GM12878 (cell line): ENCODE measurements around the gene NAT8L. TPM values are rescaled to one million over a fixed set of nuclear protein-coding genes. Genes with fewer than 3 reads are reported as not detected.

Experiments used
- ATAC-seq: fragments of 200-7000 bp; cut with Tn5 transposase; 3 replicates; pipeline ENCODE4 v1.9.1; 2020; ENCODE audit warnings: mild to moderate bottlenecking, moderate library complexity
- BruUV-seq: library from RNA; stranded (reverse); fragments of 400-500 nt; replicated peaks from 2 replicates; lab custom pipeline; 2021; lab: Mats Ljungman, UMichigan
- CTCF ChIA-PET: fragments of 300-600 bp; sonication (Branson Sonifier 250); formaldehyde crosslinking; extraction: SDS; loops from one replicate; lab custom pipeline; 2021; ENCODE audit warnings: inconsistent platforms; lab: Yijun Ruan, JAX
- POLR2A ChIA-PET: fragments of 350-600 bp; formaldehyde crosslinking; extraction: SDS; loops from one replicate; lab custom pipeline; 2021; ENCODE audit warnings: inconsistent platforms; lab: Charles Lee
- RAD21 ChIA-PET: fragments of 300-600 bp; sonication (Branson Sonifier 250); formaldehyde crosslinking; loops from one replicate; lab custom pipeline; 2023; ENCODE audit warnings: antibody characterized with exemption; ENCODE audit not compliant: unreplicated experiment; lab: Charles Lee
- SMC1A ChIA-PET: fragments of 300-600 bp; sonication (Branson Sonifier 250); formaldehyde crosslinking; loops from one replicate; lab custom pipeline; 2023; ENCODE audit not compliant: unreplicated experiment, uncharacterized antibody; lab: Charles Lee
- DNase-seq: peaks from one replicate; pipeline ENCODE4 v3.0.0-alpha.2; 2011; ENCODE audit warnings: low read depth, low spot score
- FAIRE-seq: peaks from 3 replicates; lab custom pipeline; 2011; peaks lifted over from hg19 to GRCh38; lab: Jason Lieb, UNC
- H2AFZ ChIP-seq: 2 replicates; pipeline ENCODE4 v1.6.0; 2011; ENCODE audit warnings: low read depth, low read length, control low read depth; ENCODE audit not compliant: control insufficient read depth
- H3K27ac ChIP-seq: 2 replicates; pipeline ENCODE4 v1.5.1; 2011; ENCODE audit warnings: control low read depth; ENCODE audit not compliant: control insufficient read depth, insufficient read depth
- H3K27me3 ChIP-seq, 2 experiments: replicated peaks in 1 of 2; 2 replicates each; pipeline versions ENCODE4 v1.6.0 to v1.6.1; 2011; ENCODE audit warnings: low read length in 1 of 2; ENCODE audit not compliant: control insufficient read depth in 2 of 2, insufficient read depth in 2 of 2
- H3K36me3 ChIP-seq, 2 experiments: 2 replicates each; pipeline ENCODE4 v1.5.1; 2011; ENCODE audit warnings: low read length in 1 of 2; ENCODE audit not compliant: control insufficient read depth in 2 of 2, insufficient read depth in 2 of 2
- H3K4me1 ChIP-seq: 2 replicates; pipeline ENCODE4 v1.6.1; 2011; ENCODE audit warnings: mild to moderate bottlenecking, low read length, moderate library complexity, mixed read lengths; ENCODE audit not compliant: control insufficient read depth, insufficient read depth
- H3K4me2 ChIP-seq: 2 replicates; pipeline ENCODE4 v1.6.0; 2011; ENCODE audit warnings: control low read depth; ENCODE audit not compliant: control insufficient read depth, insufficient read depth
- H3K4me3 ChIP-seq: fragments of 200-600 bp; sonication (generic); 2 replicates; pipeline ENCODE4 v1.5.1; 2016
- H3K79me2 ChIP-seq: 2 replicates; pipeline ENCODE4 v1.6.0; 2011; ENCODE audit warnings: low read length; ENCODE audit not compliant: control insufficient read depth, insufficient read depth
- H3K9ac ChIP-seq: 2 replicates; pipeline ENCODE4 v1.8.0; 2011; ENCODE audit warnings: low read length, control low read depth, mixed read lengths; ENCODE audit not compliant: control insufficient read depth, insufficient read depth
- H3K9me3 ChIP-seq: replicated peaks from 3 replicates; pipeline ENCODE4 v1.5.1; 2011; ENCODE audit warnings: mild to moderate bottlenecking, low read length; ENCODE audit not compliant: control insufficient read depth, insufficient read depth
- H4K20me1 ChIP-seq: 2 replicates; pipeline ENCODE4 v1.6.0; 2011; ENCODE audit not compliant: control insufficient read depth, insufficient read depth
- ATF2 ChIP-seq: IDR thresholded peaks from 2 replicates; pipeline ENCODE4 v1.6.1; 2012; ENCODE audit warnings: low read length, inconsistent platforms
- ATF7 ChIP-seq: fragments of 450-650 bp; IDR thresholded peaks from 2 replicates; pipeline ENCODE4 v1.6.1; 2016; ENCODE audit warnings: low read depth, mild to moderate bottlenecking
- CEBPB ChIP-seq, 2 experiments: fragments of 150-350 bp in 1 of 2; IDR thresholded peaks; 2 replicates each; pipeline ENCODE4 v1.6.1; 2012 to 2014; ENCODE audit warnings: low read depth in 2 of 2, low read length in 2 of 2, borderline replicate concordance in 1 of 2, inconsistent platforms in 1 of 2
- HDAC2 ChIP-seq: fragments of 200-600 bp; sonication (generic); IDR thresholded peaks from 2 replicates; pipeline ENCODE4 v1.6.1; 2017
- HDAC6 ChIP-seq: fragments of 200-600 bp; sonication (generic); IDR thresholded peaks from one replicate; pipeline ENCODE4 v1.8.0; 2017; ENCODE audit warnings: antibody characterized with exemption; ENCODE audit not compliant: unreplicated experiment
- HDGF ChIP-seq: fragments of 450-650 bp; IDR thresholded peaks from 2 replicates; pipeline ENCODE4 v1.6.1; 2016; ENCODE audit warnings: antibody characterized with exemption
- MYB ChIP-seq: fragments of 150-350 bp; IDR thresholded peaks from 2 replicates; pipeline ENCODE4 v1.6.1; 2014; ENCODE audit warnings: mild to moderate bottlenecking, low read depth, low read length, borderline replicate concordance
- NBN ChIP-seq: fragments of 450-650 bp; IDR thresholded peaks from 2 replicates; pipeline ENCODE4 v1.6.1; 2016
- NFYA ChIP-seq: IDR thresholded peaks from 2 replicates; pipeline ENCODE4 v1.6.1; 2011; ENCODE audit warnings: low read depth, mild to moderate bottlenecking, low read length, improper control_type of control experiment, borderline replicate concordance
- PML ChIP-seq: IDR thresholded peaks from 2 replicates; pipeline ENCODE4 v1.6.1; 2012; ENCODE audit warnings: low read length, inconsistent platforms
- RAD51 ChIP-seq: fragments of 450-650 bp; IDR thresholded peaks from 2 replicates; pipeline ENCODE4 v1.6.1; 2016; ENCODE audit warnings: moderate library complexity, mild to moderate bottlenecking, inconsistent platforms
- RELA ChIP-seq: fragments of 450-650 bp; IDR thresholded peaks from 2 replicates; pipeline ENCODE4 v1.8.0; 2014; ENCODE audit warnings: borderline replicate concordance; ENCODE audit not compliant: partially characterized antibody
- TARDBP ChIP-seq: IDR thresholded peaks from 2 replicates; pipeline ENCODE4 v1.6.1; 2016; ENCODE audit warnings: borderline replicate concordance
- ZNF217 ChIP-seq: fragments of 450-650 bp; IDR thresholded peaks from 2 replicates; pipeline ENCODE4 v1.6.1; 2017; ENCODE audit warnings: antibody characterized with exemption, mild to moderate bottlenecking
- WGBS: methylation state at CpG from one replicate; pipeline ENCODE4 v1.1.6; 2016; ENCODE audit warnings: low lambda C conversion rate; ENCODE audit not compliant: insufficient replicate concordance, insufficient coverage; ENCODE audit errors: missing lambda C conversion rate; 5-methylcytosine and 5-hydroxymethylcytosine counted together
- in situ Hi-C: fragments of 300-500 bp; cut with MboI; formaldehyde crosslinking; loops from 9 replicates; pipeline ENCODE4 v1.14.3; 2018; ENCODE audit warnings: mixed read lengths
- intact Hi-C: fragments of 100-400 bp; cut with micrococcal nuclease; formaldehyde crosslinking; loops from one replicate; pipeline ENCODE4 v1.14.2; 2022; ENCODE audit not compliant: unreplicated experiment
- polyA plus RNA-seq, 11 experiments: library from polyadenylated mRNA; depleted of rRNA in 4 of 11; unstranded in 6 of 11; stranded (reverse) in 5 of 11; fragments of >200 nt; fragmentation: Nextera tagmentation in 4 of 11; fragmentation: Illumina TruSeq in 1 of 11; extraction: Ambion mirVana in 4 of 11; extraction: Trizol in 1 of 11; gene quantifications; 1 replicate in 1 of 11; 2 replicates in 10 of 11; pipeline versions ENCODE4 v1.2.1 to v1.2.3, GENCODE V29; 2011 to 2016; ENCODE audit warnings: inconsistent platforms in 2 of 11, missing spikeins in 2 of 11, low read depth in 1 of 11
- total RNA-seq, 4 experiments: library from RNA; depleted of rRNA in 3 of 4; stranded (reverse); fragments of >200 nt in 3 of 4; fragmentation: Illumina TruSeq in 1 of 4; extraction: Trizol in 1 of 4; gene quantifications; 2 replicates each; pipeline versions ENCODE4 v1.2.1 to v1.2.3, GENCODE V29; 2013 to 2021
- TF ChIP-seq, protein P1 (sequence below), 3 experiments: IDR thresholded peaks in 2 of 3; conservative IDR thresholded peaks in 1 of 3; 2 replicates each; pipeline ENCODE4 v1.5.1; 2011; ENCODE audit warnings: low read depth in 3 of 3, low read length in 3 of 3, mild to moderate bottlenecking in 3 of 3, control low read depth in 2 of 3, moderate library complexity in 2 of 3, inconsistent platforms in 1 of 3, mixed read lengths in 1 of 3; ENCODE audit not compliant: control insufficient read depth in 2 of 3, insufficient read depth in 1 of 3; ENCODE audit errors: extremely low read depth in 1 of 3

Gene NAT8L
- total and polyA plus RNA-seq, 10 of the 15 experiments (the other 5 are each of a cell fraction or from before 2014, with no cell fraction given): 0.01 to 0.31 (median 0.11) TPM; not detected in 5

DNA sequence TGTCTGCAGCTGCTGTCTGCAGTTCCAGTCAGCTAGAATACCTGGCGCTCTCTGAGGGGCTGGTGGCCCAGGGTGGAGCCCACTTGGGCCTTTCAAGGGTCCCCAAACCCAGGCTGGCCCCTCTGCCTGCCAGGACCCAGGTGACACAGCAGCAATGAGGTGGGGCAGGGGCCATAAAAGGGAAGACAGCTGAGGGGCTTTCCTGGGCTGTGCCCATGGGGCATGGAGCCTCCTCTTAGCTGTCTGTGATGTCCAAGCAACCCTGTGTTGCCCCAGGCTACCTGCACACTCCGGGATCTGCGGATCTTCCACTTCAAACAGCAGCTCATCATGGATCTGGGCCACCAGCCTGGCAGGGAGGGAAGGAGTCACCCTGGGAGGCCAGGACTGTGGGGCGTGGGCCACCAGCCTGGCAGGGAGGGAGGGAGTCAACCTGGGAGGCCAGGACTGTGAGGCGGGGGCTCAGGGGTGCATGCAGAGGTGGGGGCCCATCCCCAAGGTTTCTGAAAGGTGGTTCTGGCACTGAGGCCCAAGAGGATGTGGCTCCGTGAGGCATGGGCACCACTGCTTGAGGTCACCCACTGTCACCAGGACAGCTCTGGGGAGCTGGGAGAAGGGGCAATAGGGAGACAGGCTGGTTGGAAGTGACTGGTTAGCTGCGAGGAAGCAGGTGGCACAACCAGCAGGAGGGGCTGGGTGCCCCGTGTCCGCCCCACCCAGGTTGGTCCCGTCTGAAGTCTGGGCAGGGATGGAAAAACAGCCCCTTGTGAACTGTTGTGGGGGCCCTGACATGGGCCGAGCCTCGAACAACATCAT is 16.3 kb downstream of the NAT8L start (continued):
- TF ChIP-seq HDGF (no peak), TARDBP (no peak), ZNF217 (no peak), NFYA (no peak), HDAC2 (no peak), ATF2 (no peak), HDAC6 (no peak), ATF7 (no peak), MYB (no peak), NBN (no peak)
- TF ChIP-seq, all 136 proteins: peak for 0

- RAD21 ChIA-PET: no interaction called here
- TF ChIP-seq PML (no peak), RAD51 (no peak), RELA (no peak), CEBPB (IDR thresholded peaks at IDR 0.05; ENCODE audit: borderline replicate concordance in 1 of 2, low read depth in 2 of 2, low read length in 2 of 2) (no peak), HDGF (no peak)
- TF ChIP-seq, protein P1, sequence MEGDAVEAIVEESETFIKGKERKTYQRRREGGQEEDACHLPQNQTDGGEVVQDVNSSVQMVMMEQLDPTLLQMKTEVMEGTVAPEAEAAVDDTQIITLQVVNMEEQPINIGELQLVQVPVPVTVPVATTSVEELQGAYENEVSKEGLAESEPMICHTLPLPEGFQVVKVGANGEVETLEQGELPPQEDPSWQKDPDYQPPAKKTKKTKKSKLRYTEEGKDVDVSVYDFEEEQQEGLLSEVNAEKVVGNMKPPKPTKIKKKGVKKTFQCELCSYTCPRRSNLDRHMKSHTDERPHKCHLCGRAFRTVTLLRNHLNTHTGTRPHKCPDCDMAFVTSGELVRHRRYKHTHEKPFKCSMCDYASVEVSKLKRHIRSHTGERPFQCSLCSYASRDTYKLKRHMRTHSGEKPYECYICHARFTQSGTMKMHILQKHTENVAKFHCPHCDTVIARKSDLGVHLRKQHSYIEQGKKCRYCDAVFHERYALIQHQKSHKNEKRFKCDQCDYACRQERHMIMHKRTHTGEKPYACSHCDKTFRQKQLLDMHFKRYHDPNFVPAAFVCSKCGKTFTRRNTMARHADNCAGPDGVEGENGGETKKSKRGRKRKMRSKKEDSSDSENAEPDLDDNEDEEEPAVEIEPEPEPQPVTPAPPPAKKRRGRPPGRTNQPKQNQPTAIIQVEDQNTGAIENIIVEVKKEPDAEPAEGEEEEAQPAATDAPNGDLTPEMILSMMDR (IDR thresholded peaks at IDR 0.05 in 2 of 3, conservative IDR thresholded peaks at IDR 0.05 in 1 of 3; ENCODE audit: control insufficient read depth in 2 of 3, extremely low read depth in 1 of 3, insufficient read depth in 1 of 3, low read depth in 3 of 3, low read length in 3 of 3): no peak
These were observed 17.1 kb downstream of the NAT8L start for GRCh38 chr4:2075987-2076907.

More at GRCh38 chr4:2075987-2076907, 17.1 kb downstream of the NAT8L start:
- WGBS: 57% methylated on average over 31 of the region's 31 CpGs
- Histone ChIP-seq H3K4me2 (no peak overlapping the region), H3K9me3 (no peaks in the 10 kb centered on the region), H3K4me1 (peaks cover 3% of the 10 kb centered on the region), H3K4me3 (no peak overlapping the region), H3K27me3 (no peaks in the 10 kb centered on the region), H2AFZ (no peak overlapping the region), H4K20me1 (no peaks in the 10 kb centered on the region), H3K27ac (no peak overlapping the region), H3K9ac (no peak overlapping the region), H3K79me2 (no peaks in the 10 kb centered on the region), H3K36me3 (no peaks in the 10 kb centered on the region)
- no TSS peak for BruUV-seq
- intact Hi-C loops: no loop called here
- no peak for ATAC-seq
- ChIA-PET SMC1A (interaction anchor here (0.6 kb wide), 1 partner anchor 58 kb away, joined by 3 read pairs; no protein-coding TSS in a partner anchor), POLR2A (interaction anchor here (0.6 kb wide), 1 partner anchor 72 kb away, joined by 3 read pairs; no protein-coding TSS in a partner anchor), CTCF (no interaction called here)
- no peak for FAIRE-seq
- no peak for DNase-seq
- in situ Hi-C loops: no loop called here
